T-helper 1 cell treated with Interleukin-12 subunit alpha and Interleukin-12 subunit beta and Interleukin-4 antibody, amounts not matched to agents 30 μg/mL and 1 μg/mL, for 36 hours (primary cell): ENCODE results near the gene VRTN.

Source experiments
- H3K27ac Mint-ChIP-seq: one replicate; pipeline ENCODE4 v1.8.0; 2021; ENCODE audit warnings: mild to moderate bottlenecking, mixed read lengths
- H3K27me3 Mint-ChIP-seq: one replicate; pipeline ENCODE4 v1.8.0; 2021; ENCODE audit warnings: low read depth, mixed read lengths
- H3K36me3 Mint-ChIP-seq: one replicate; pipeline ENCODE4 v1.8.0; 2021; ENCODE audit warnings: low read depth, mixed read lengths
- H3K4me1 Mint-ChIP-seq: one replicate; pipeline ENCODE4 v1.8.0; 2021; ENCODE audit warnings: low read depth, mixed read lengths
- H3K4me3 Mint-ChIP-seq: one replicate; pipeline ENCODE4 v1.8.0; 2021; ENCODE audit warnings: mild to moderate bottlenecking, moderate library complexity, mixed read lengths
- H3K9me3 Mint-ChIP-seq: one replicate; pipeline ENCODE4 v1.8.0; 2021; ENCODE audit warnings: mixed read lengths

The VRTN gene

GRCh38 chr14:74348241-74348734, at the start of gene VRTN:
Gene VRTN (plus strand): TSS chr14:74348471. CDS start chr14:74356784, 8,313 bp downstream.
- Mint-ChIP-seq H3K27me3 (peaks cover 8% of the 10 kb centered on the region), H3K4me3 (no peak within 1 kb of the TSS), H3K4me1 (no peaks in the 10 kb centered on the region), H3K27ac (no peak within 1 kb of the TSS), H3K9me3 (no peaks in the 10 kb centered on the region), H3K36me3 (no peaks in the 10 kb centered on the region)

- H3K9me3 Mint-ChIP-seq = no peaks in the 10 kb centered on the region
- H3K27me3 Mint-ChIP-seq = no peaks in the 10 kb centered on the region
- peaks cover 13% of the 10 kb centered on the region for H3K36me3 Mint-ChIP-seq
- peak overlapping the region; percentile 26 for H3K27ac Mint-ChIP-seq
- no peak overlapping the region for H3K4me3 Mint-ChIP-seq
- H3K4me1 Mint-ChIP-seq = peaks cover 24% of the 10 kb centered on the region
Observed at GRCh38 chr14:74299061-74299545, 49.2 kb upstream of the VRTN start.

- Mint-ChIP-seq H3K27ac (no peak overlapping the region), H3K9me3 (no peaks in the 10 kb centered on the region), H3K27me3 (no peaks in the 10 kb centered on the region), H3K4me1 (peaks cover 24% of the 10 kb centered on the region), H3K36me3 (peaks cover 13% of the 10 kb centered on the region), H3K4me3 (peak overlapping the region; percentile 100)
Observed at GRCh38 chr14:74301594-74302151, 46.6 kb upstream of the VRTN start.

- Mint-ChIP-seq H3K36me3 (peaks cover 13% of the 10 kb centered on the region), H3K9me3 (no peaks in the 10 kb centered on the region), H3K27ac (peak overlapping the region; percentile 94), H3K4me3 (peak overlapping the region; percentile 100), H3K4me1 (peaks cover 24% of the 10 kb centered on the region), H3K27me3 (no peaks in the 10 kb centered on the region)
Observed at GRCh38 chr14:74302152-74302628, 46.1 kb upstream of the VRTN start.

GRCh38 chr14:74302634-74303569, 45.4 kb upstream of the VRTN start, which contains the start of gene ABCD4:
Gene ABCD4 (minus strand): TSS chr14:74302934. CDS start chr14:74302912, 22 bp downstream.
- no peaks in the 10 kb centered on the region for H3K9me3 Mint-ChIP-seq
- no peaks in the 10 kb centered on the region for H3K27me3 Mint-ChIP-seq
- peaks cover 10% of the 10 kb centered on the region for H3K36me3 Mint-ChIP-seq
- H3K27ac Mint-ChIP-seq = peak within 1 kb of the TSS; percentile 94
- H3K4me3 Mint-ChIP-seq = peak within 1 kb of the TSS; percentile 100
- H3K4me1 Mint-ChIP-seq = peaks cover 24% of the 10 kb centered on the region

GRCh38 chr14:74308695-74309094, 39.6 kb upstream of the VRTN start:
- no peaks in the 10 kb centered on the region for H3K36me3 Mint-ChIP-seq
- no peaks in the 10 kb centered on the region for H3K4me1 Mint-ChIP-seq
- no peak overlapping the region for H3K27ac Mint-ChIP-seq

GRCh38 chr14:74309125-74310022, 38.9 kb upstream of the VRTN start:
- H3K27ac Mint-ChIP-seq = no peak overlapping the region
- H3K9me3 Mint-ChIP-seq = no peaks in the 10 kb centered on the region
- H3K36me3 Mint-ChIP-seq = no peaks in the 10 kb centered on the region
- no peak overlapping the region for H3K4me3 Mint-ChIP-seq
- no peaks in the 10 kb centered on the region for H3K27me3 Mint-ChIP-seq
- no peaks in the 10 kb centered on the region for H3K4me1 Mint-ChIP-seq

More at GRCh38 chr14:74308695-74309094, 39.6 kb upstream of the VRTN start:
- H3K27me3 Mint-ChIP-seq = no peaks in the 10 kb centered on the region
- H3K9me3 Mint-ChIP-seq = no peaks in the 10 kb centered on the region
- H3K4me3 Mint-ChIP-seq = no peak overlapping the region

- Mint-ChIP-seq H3K4me3 (no peak overlapping the region), H3K36me3 (no peaks in the 10 kb centered on the region), H3K4me1 (no peaks in the 10 kb centered on the region), H3K27me3 (peaks cover 3% of the 10 kb centered on the region), H3K9me3 (no peaks in the 10 kb centered on the region), H3K27ac (no peak overlapping the region)
Observed at GRCh38 chr14:74312161-74312560, 36.1 kb upstream of the VRTN start.

GRCh38 chr14:74313601-74314000, 34.7 kb upstream of the VRTN start:
- Mint-ChIP-seq H3K36me3 (no peaks in the 10 kb centered on the region), H3K4me1 (no peaks in the 10 kb centered on the region), H3K27me3 (peaks cover 3% of the 10 kb centered on the region), H3K4me3 (no peak overlapping the region), H3K27ac (no peak overlapping the region), H3K9me3 (no peaks in the 10 kb centered on the region)

- H3K27ac Mint-ChIP-seq = no peak overlapping the region
- no peaks in the 10 kb centered on the region for H3K4me1 Mint-ChIP-seq
- H3K9me3 Mint-ChIP-seq = no peaks in the 10 kb centered on the region
- H3K36me3 Mint-ChIP-seq = no peaks in the 10 kb centered on the region
- no peak overlapping the region for H3K4me3 Mint-ChIP-seq
- H3K27me3 Mint-ChIP-seq = peaks cover 6% of the 10 kb centered on the region
Observed at GRCh38 chr14:74314576-74314975, 33.7 kb upstream of the VRTN start.

GRCh38 chr14:74324931-74325361, 23.3 kb upstream of the VRTN start:
- Mint-ChIP-seq H3K9me3 (no peaks in the 10 kb centered on the region), H3K4me3 (no peak overlapping the region), H3K36me3 (no peaks in the 10 kb centered on the region), H3K27ac (no peak overlapping the region), H3K4me1 (no peaks in the 10 kb centered on the region), H3K27me3 (peaks cover 13% of the 10 kb centered on the region)

- H3K9me3 Mint-ChIP-seq = no peaks in the 10 kb centered on the region
- peaks cover 13% of the 10 kb centered on the region for H3K27me3 Mint-ChIP-seq
- H3K4me1 Mint-ChIP-seq = no peaks in the 10 kb centered on the region
- no peak overlapping the region for H3K4me3 Mint-ChIP-seq
- no peak overlapping the region for H3K27ac Mint-ChIP-seq
- no peaks in the 10 kb centered on the region for H3K36me3 Mint-ChIP-seq
Observed at GRCh38 chr14:74325446-74325845, 22.8 kb upstream of the VRTN start.

GRCh38 chr14:74326369-74327152, 21.7 kb upstream of the VRTN start:
- H3K4me3 Mint-ChIP-seq = no peak overlapping the region
- H3K27me3 Mint-ChIP-seq = peaks cover 11% of the 10 kb centered on the region
- H3K9me3 Mint-ChIP-seq = no peaks in the 10 kb centered on the region
- no peaks in the 10 kb centered on the region for H3K36me3 Mint-ChIP-seq
- H3K27ac Mint-ChIP-seq = no peak overlapping the region
- no peaks in the 10 kb centered on the region for H3K4me1 Mint-ChIP-seq
